HFF-Myc (cell line): Measurements from ENCODE around the gene NDUFB3.
"Not testable (repeated sequence)": the region's sequence is repeated elsewhere in the genome, so short reads cannot be mapped to it uniquely, and the experiment has no call there.

Experiments used
- DNase-seq: peaks from one replicate; pipeline ENCODE4 v3.0.0-alpha.2; 2011; ENCODE audit warnings: low read depth; ENCODE audit errors: extremely low read depth
- H3K4me3 ChIP-seq: replicated peaks from 2 replicates; pipeline ENCODE4 v1.5.1; 2011; ENCODE audit warnings: low read depth, mild to moderate bottlenecking, control low read depth, low read length
- TF ChIP-seq, protein P1 (sequence below): IDR thresholded peaks from 2 replicates; pipeline ENCODE4 v1.5.1; 2012; ENCODE audit warnings: mild to moderate bottlenecking, low read depth, low read length, control low read depth; ENCODE audit errors: missing control alignments

Gene NDUFB3

DNA sequence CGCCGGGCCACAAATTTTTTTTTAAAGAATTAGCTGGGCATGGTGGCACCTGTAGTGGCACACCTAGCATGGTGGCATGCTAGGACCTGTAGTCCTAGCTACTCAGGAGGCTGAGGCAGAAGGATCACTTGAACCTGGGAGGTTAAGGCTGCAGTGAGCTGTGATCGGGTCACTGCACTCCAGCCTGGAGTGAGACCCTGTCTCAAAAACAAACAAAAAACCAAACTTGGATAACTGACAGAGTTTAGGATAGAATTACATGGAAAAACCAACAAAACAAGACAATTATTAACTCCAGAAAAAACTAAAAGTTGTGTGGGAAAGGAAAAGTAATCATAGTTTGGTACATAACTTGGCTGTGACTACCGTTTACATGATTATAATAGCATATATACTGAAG lies 42.5 kb downstream of the NDUFB3 start:
- TF ChIP-seq, protein P1, sequence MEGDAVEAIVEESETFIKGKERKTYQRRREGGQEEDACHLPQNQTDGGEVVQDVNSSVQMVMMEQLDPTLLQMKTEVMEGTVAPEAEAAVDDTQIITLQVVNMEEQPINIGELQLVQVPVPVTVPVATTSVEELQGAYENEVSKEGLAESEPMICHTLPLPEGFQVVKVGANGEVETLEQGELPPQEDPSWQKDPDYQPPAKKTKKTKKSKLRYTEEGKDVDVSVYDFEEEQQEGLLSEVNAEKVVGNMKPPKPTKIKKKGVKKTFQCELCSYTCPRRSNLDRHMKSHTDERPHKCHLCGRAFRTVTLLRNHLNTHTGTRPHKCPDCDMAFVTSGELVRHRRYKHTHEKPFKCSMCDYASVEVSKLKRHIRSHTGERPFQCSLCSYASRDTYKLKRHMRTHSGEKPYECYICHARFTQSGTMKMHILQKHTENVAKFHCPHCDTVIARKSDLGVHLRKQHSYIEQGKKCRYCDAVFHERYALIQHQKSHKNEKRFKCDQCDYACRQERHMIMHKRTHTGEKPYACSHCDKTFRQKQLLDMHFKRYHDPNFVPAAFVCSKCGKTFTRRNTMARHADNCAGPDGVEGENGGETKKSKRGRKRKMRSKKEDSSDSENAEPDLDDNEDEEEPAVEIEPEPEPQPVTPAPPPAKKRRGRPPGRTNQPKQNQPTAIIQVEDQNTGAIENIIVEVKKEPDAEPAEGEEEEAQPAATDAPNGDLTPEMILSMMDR, result no peak
- H3K4me3 ChIP-seq, result no peak overlapping the region
- no peak for DNase-seq

DNA sequence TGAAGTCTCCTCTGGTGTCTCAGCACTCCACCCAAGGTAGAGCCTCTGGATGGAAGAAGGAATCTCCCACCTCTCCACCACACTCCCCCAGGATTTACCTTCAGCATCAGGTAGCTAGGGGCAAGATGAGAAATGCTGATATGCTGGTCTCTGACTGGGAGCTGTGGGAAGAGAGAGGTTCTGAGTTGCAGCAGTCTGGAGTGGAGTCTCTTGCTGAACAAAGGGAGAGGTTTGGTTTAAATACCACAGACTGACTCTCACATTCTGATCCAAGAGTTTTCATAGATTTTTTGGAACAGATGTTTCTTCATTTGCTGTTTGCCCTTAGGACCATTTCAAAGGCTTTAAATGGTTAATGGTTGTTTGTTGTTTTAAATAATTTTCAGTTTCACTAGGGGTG lies 43.0 kb downstream of the NDUFB3 start:
- no peak for DNase-seq
- no peak overlapping the region for H3K4me3 ChIP-seq
- TF ChIP-seq, protein P1, result no peak

DNA sequence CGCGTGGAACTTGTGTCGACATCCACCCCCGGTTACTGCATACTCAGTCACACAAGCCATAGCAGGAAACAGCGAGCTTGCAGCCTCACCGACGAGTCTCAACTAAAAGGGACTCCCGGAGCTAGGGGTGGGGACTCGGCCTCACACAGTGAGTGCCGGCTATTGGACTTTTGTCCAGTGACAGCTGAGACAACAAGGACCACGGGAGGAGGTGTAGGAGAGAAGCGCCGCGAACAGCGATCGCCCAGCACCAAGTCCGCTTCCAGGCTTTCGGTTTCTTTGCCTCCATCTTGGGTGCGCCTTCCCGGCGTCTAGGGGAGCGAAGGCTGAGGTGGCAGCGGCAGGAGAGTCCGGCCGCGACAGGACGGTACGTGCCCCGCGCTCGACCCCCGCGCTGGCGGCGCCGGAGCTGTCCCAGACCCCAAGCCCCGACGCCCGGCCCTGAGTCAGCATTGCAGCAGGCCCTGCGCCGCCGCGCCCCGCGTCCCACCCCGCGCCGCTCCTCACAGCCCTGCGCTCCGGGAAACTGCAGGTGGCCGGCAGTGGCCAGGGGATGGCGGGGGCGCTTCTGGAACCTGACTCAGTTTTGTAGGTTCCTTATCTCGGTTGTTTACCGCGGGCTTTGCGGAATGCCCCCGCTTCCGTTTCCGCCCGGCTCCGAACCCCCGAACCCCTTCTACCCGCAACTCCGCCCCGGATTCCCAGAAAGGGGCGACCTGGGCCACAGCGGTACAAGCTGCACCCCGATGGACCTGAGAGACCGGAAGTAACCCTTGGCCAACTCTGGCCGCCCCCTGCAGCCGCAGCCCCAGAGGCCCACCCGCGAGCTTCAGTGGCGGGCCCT lies 44.5 kb downstream of the NDUFB3 start, which contains the start of gene CFLAR:
Gene CFLAR (plus strand): TSS at position 50 of the 844 bp plus-strand sequence. CDS start 13,702 bp downstream, outside the sequence.
- no peak for DNase-seq
- peak within 1 kb of the TSS; percentile 69 for H3K4me3 ChIP-seq
- TF ChIP-seq, protein P1, result no peak

DNA sequence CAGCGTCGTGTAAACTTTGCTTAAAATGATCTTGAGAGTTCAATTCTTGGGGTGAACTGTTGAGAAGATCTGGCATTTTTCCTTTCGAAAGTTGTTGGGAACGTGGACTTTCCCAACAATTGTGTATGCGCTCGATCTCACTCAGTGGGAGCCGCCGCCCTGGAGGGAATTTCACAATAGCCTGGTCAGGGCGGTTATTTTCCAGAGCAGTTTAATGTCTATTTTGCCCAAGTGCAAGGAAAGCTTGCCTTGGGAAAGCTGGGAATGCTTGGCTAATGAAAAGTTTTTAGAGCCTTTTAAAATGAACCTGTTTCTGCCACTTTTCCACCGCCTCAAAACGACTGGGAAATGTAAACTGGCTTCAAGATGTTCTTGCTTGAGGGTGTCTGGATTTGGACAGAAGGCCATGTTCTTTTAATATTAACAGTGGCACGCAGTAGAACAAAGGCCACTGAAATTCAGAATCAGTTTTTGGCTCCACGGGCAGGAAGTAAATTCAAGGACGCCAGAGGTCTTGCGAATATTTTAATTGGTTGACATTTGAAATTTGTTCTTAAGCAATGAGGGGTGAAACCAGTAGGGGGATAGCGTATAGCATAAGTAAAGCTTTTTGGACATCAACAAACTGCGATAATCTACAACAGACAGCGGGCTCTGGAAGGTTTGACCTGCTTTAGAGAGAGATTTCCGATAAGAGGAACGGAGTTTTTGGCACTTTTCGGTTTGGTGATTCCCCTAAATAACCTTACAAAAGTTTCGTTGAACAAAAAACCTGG lies 45.3 kb downstream of the NDUFB3 start:
- peak overlapping the region; percentile 69 for H3K4me3 ChIP-seq
- TF ChIP-seq, protein P1, result peak; percentile 37
- DNase-seq, result peak; percentile 81

DNA sequence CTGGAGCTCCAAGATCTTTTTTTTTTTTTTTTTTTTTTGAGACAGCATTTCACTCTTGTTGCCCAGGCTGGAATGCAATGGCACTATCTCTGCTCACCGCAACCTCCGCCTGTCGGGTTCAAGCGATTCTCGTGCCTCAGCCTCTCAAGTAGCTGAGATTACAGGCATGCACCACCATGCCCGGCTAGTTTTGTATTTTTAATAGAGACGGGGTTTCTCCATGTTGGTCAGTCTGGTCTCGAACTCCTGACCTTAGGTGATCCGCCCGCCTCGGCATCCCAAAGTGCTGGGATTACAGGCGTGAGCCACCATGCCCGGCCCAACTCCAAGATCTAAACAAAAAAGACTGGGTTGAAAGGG lies 45.9 kb downstream of the NDUFB3 start:
- peak overlapping the region; percentile 69 for H3K4me3 ChIP-seq
- not testable (repeated sequence) for DNase-seq

DNA sequence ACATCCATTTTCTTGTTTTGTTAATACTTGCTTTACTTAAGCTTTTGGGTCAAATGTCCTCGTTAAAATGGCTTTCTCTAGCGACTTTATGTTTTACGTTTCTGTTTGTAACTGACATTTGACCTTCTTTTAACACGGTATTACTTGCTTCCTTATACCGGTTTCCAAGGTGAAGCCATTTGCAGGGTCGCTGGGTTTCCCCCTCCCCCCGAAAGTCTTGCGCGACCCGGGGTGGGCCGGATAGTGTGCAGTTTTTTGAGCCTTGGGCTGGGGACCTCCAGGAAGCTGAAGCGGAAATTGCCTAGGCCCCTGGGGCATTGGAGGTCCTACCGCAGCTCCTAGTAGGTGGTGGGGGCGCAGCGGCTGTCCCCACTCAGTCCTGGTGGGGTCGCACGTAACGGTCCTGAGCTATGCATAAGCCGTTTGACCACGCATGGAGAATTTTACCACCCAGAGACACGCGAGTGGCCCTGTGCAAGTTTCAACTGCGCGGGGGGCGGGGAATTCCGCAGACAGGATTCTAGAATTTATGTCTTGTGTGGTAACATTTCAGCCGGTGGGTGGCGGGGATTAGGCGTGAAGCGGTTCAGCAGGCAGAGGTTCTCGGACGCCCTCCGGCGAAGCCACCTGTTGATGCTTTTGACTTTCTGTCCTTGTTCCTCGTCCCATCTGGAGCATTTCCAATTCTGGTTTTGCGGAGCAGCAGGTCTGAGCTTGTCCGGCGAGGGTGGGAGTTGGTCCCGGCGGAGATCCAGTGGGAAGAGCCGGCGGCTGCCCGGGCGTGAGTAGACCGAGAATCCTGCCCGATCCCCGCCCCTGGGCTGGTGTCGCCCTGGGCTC lies 46.5 kb downstream of the NDUFB3 start:
- TF ChIP-seq, protein P1, result peak; percentile 24
- no peak for DNase-seq
- H3K4me3 ChIP-seq, result peak overlapping the region; percentile 69
